Measurements from ENCODE around the gene RSPH1. TPM values are rescaled to one million over a fixed set of nuclear protein-coding genes. Genes with fewer than 3 reads are reported as not detected.

RSPH1 gene
- polyA plus RNA-seq, 1 experiment, result not detected

- POLR2A ChIA-PET, result no interaction called here
Measured at GRCh38 chr21:42513985-42514882, 18.2 kb upstream of the RSPH1 start.

GRCh38 chr21:42513151-42513984 lies 17.3 kb upstream of the RSPH1 start, which contains the start of gene SLC37A1:
TSS of gene SLC37A1 (plus strand) at chr21:42513852. CDS start at chr21:42518455, 4,603 bp downstream.
- Histone ChIP-seq H3K4me3 (ENCODE audit: low read depth, low read length) (peak within 1 kb of the TSS; percentile 37), H3K9me3 (ENCODE audit: control insufficient read depth, insufficient read depth, low read length) (no peaks in the 10 kb centered on the region; the same call in 1 of the 2 replicates), H3K27me3 (ENCODE audit: control insufficient read depth, insufficient read depth, low read length) (peaks cover 41% of the 10 kb centered on the region), H3K27ac (ENCODE audit: low read depth, low read length) (no peak within 1 kb of the TSS)
- TF ChIP-seq CTCF (IDR thresholded peaks at IDR 0.05; ENCODE audit: low read depth, low read length), result no peak
- DNase-seq (ENCODE audit: low read depth, low spot score), result no peak
- ChIA-PET CTCF (no interaction called here), POLR2A (no interaction called here)

More at GRCh38 chr21:42513985-42514882, 18.2 kb upstream of the RSPH1 start:
- H3K9me3 ChIP-seq (ENCODE audit: control insufficient read depth, insufficient read depth, low read length), result no peaks in the 10 kb centered on the region; the same call in 1 of the 2 replicates
- H3K27me3 ChIP-seq (ENCODE audit: control insufficient read depth, insufficient read depth, low read length), result peaks cover 44% of the 10 kb centered on the region
- no peak for TF ChIP-seq CTCF (IDR thresholded peaks at IDR 0.05; ENCODE audit: low read depth, low read length)
- H3K4me3 ChIP-seq (ENCODE audit: low read depth, low read length), result peak overlapping the region; percentile 37
- no peak for DNase-seq (ENCODE audit: low read depth, low spot score)
- CTCF ChIA-PET, result no interaction called here
- no peak overlapping the region for H3K27ac ChIP-seq (ENCODE audit: low read depth, low read length)

- POLR2A ChIA-PET, result no interaction called here
Measured at GRCh38 chr21:42512346-42513034, 16.5 kb upstream of the RSPH1 start.

GRCh38 chr21:42509244-42509643 lies 13.2 kb upstream of the RSPH1 start:
- DNase-seq (ENCODE audit: low read depth, low spot score), result no peak
- H3K9me3 ChIP-seq (ENCODE audit: control insufficient read depth, insufficient read depth, low read length), result no peaks in the 10 kb centered on the region; the same call in 1 of the 2 replicates
- no peak overlapping the region for H3K27ac ChIP-seq (ENCODE audit: low read depth, low read length)
- POLR2A ChIA-PET, result no interaction called here
- H3K27me3 ChIP-seq (ENCODE audit: control insufficient read depth, insufficient read depth, low read length), result peaks cover 21% of the 10 kb centered on the region
- CTCF ChIA-PET, result interaction anchor here (0.6 kb wide), 1 partner anchor 17 kb away, joined by 3 read pairs; no protein-coding TSS in a partner anchor
- no peak for TF ChIP-seq CTCF (IDR thresholded peaks at IDR 0.05; ENCODE audit: low read depth, low read length)
- no peak overlapping the region for H3K4me3 ChIP-seq (ENCODE audit: low read depth, low read length)

More at GRCh38 chr21:42512346-42513034, 16.5 kb upstream of the RSPH1 start:
- TF ChIP-seq CTCF (IDR thresholded peaks at IDR 0.05; ENCODE audit: low read depth, low read length), result no peak
- Histone ChIP-seq H3K9me3 (ENCODE audit: control insufficient read depth, insufficient read depth, low read length) (no peaks in the 10 kb centered on the region; the same call in 1 of the 2 replicates), H3K27me3 (ENCODE audit: control insufficient read depth, insufficient read depth, low read length) (peaks cover 39% of the 10 kb centered on the region), H3K27ac (ENCODE audit: low read depth, low read length) (no peak overlapping the region), H3K4me3 (ENCODE audit: low read depth, low read length) (no peak overlapping the region)
- DNase-seq (ENCODE audit: low read depth, low spot score), result no peak
- CTCF ChIA-PET, result no interaction called here
